Anterior cingulate cortex (tissue), 58 donors: ENCODE data around the gene CYP3A5.
"Not testable (repeated sequence)": the region's sequence is repeated elsewhere in the genome, so short reads cannot be mapped to it uniquely, and the experiment has no call there.

Source experiments
- DNase-seq, 58 donors: peaks; one replicate each; lab custom pipeline; 2025; lab: John Stamatoyannopoulos, UW

CYP3A5 gene

GRCh38 chr7:99679400-99680191, at the start of gene CYP3A5:
Gene CYP3A5, minus strand, starts transcription at chr7:99679996. Its CDS starts 100 bp downstream, at chr7:99679896.
- DNase-seq, result peak in 3 of 58 donors; percentile 0 to 2 (median 0)

GRCh38 chr7:99728615-99729014, 48.8 kb upstream of the CYP3A5 start:
- no peak for DNase-seq

GRCh38 chr7:99723201-99723600, 43.4 kb upstream of the CYP3A5 start:
- not testable (repeated sequence) for DNase-seq

- DNase-seq, result no peak
Observed at GRCh38 chr7:99720800-99721595, 41.2 kb upstream of the CYP3A5 start.

- no peak for DNase-seq
Observed at GRCh38 chr7:99719996-99720769, 40.4 kb upstream of the CYP3A5 start.

- no peak for DNase-seq
Observed at GRCh38 chr7:99713995-99714570, 34.3 kb upstream of the CYP3A5 start.

GRCh38 chr7:99709838-99710578, 30.2 kb upstream of the CYP3A5 start:
- DNase-seq, result no peak

- DNase-seq, result no peak
Observed at GRCh38 chr7:99709260-99709659, 29.5 kb upstream of the CYP3A5 start.

- DNase-seq, result no peak
Observed at GRCh38 chr7:99707096-99707495, 27.3 kb upstream of the CYP3A5 start.

- no peak for DNase-seq
Observed at GRCh38 chr7:99699946-99700345, 20.1 kb upstream of the CYP3A5 start.

GRCh38 chr7:99698867-99699730, 19.3 kb upstream of the CYP3A5 start:
- not testable (repeated sequence) for DNase-seq

- DNase-seq, result no peak
Observed at GRCh38 chr7:99694912-99695304, 15.1 kb upstream of the CYP3A5 start.

- DNase-seq, result no peak
Observed at GRCh38 chr7:99694201-99694911, 14.6 kb upstream of the CYP3A5 start.

- DNase-seq, result no peak
Observed at GRCh38 chr7:99693427-99694200, 13.8 kb upstream of the CYP3A5 start.

GRCh38 chr7:99693100-99693426, 13.3 kb upstream of the CYP3A5 start:
- no peak for DNase-seq

- not testable (repeated sequence) for DNase-seq
Observed at GRCh38 chr7:99692563-99692962, 12.8 kb upstream of the CYP3A5 start.

- not testable (repeated sequence) for DNase-seq
Observed at GRCh38 chr7:99691658-99692057, 11.9 kb upstream of the CYP3A5 start.
